ENCODE measurements around the gene EIF5AL1. TPM values are rescaled to one million over a fixed set of nuclear protein-coding genes. Genes with fewer than 3 reads are reported as not detected.
A peak's percentile ranks its signal among the peaks of the same experiment; 100 is the strongest.
"Not testable (repeated sequence)": the region's sequence is repeated elsewhere in the genome, so short reads cannot be mapped to it uniquely, and the experiment has no call there.

Gene EIF5AL1
- total and polyA plus RNA-seq, 2 of the 13 experiments (the other 11 are each of a cell fraction or from before 2014, with no cell fraction given), result 0.22 to 0.50 TPM

GRCh38 chr10:79547128-79547527, 34.8 kb downstream of the EIF5AL1 start:
- CTCF ChIA-PET (ENCODE audit: low intra/inter-chr PET ratio, low total read pairs); in situ Hi-C loops (cut with HindIII; ENCODE audit: extremely low pct_ligation_motif_present, low pct_unique_long_range_greater_than_20kb); BruUV-seq (replicated peaks): not testable (repeated sequence)

GRCh38 chr10:79547973-79548372, 35.6 kb downstream of the EIF5AL1 start:
- BruUV-seq (replicated peaks), result no TSS peak
- in situ Hi-C loops (cut with HindIII; ENCODE audit: extremely low pct_ligation_motif_present, low pct_unique_long_range_greater_than_20kb), result no loop called here
- H3K4me2 ChIP-seq (ENCODE audit: low read depth, low read length), result no peak overlapping the region
- TF ChIP-seq, protein P1, sequence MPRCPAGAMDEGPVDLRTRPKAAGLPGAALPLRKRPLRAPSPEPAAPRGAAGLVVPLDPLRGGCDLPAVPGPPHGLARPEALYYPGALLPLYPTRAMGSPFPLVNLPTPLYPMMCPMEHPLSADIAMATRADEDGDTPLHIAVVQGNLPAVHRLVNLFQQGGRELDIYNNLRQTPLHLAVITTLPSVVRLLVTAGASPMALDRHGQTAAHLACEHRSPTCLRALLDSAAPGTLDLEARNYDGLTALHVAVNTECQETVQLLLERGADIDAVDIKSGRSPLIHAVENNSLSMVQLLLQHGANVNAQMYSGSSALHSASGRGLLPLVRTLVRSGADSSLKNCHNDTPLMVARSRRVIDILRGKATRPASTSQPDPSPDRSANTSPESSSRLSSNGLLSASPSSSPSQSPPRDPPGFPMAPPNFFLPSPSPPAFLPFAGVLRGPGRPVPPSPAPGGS (CRISPR knock-in tag; IDR thresholded peaks at IDR 0.05), result no peak
- TF ChIP-seq, protein P2, sequence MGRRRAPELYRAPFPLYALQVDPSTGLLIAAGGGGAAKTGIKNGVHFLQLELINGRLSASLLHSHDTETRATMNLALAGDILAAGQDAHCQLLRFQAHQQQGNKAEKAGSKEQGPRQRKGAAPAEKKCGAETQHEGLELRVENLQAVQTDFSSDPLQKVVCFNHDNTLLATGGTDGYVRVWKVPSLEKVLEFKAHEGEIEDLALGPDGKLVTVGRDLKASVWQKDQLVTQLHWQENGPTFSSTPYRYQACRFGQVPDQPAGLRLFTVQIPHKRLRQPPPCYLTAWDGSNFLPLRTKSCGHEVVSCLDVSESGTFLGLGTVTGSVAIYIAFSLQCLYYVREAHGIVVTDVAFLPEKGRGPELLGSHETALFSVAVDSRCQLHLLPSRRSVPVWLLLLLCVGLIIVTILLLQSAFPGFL (CRISPR knock-in tag; IDR thresholded peaks at IDR 0.05), result no peak
- TF ChIP-seq ZNF232 (CRISPR knock-in tag; IDR thresholded peaks at IDR 0.05; ENCODE audit: borderline replicate concordance), result no peak
- no peak for TF ChIP-seq ZNF335 (CRISPR knock-in tag; IDR thresholded peaks at IDR 0.05)
- TF ChIP-seq DR1 (CRISPR knock-in tag; IDR thresholded peaks at IDR 0.05), result no peak
- no peak for TF ChIP-seq KDM6A (CRISPR knock-in tag; IDR thresholded peaks at IDR 0.05; ENCODE audit: low read depth)
- no peak for TF ChIP-seq TBL1XR1 (IDR thresholded peaks at IDR 0.05; ENCODE audit: borderline replicate concordance, low read length, partially characterized antibody)
- no peak for TF ChIP-seq NR2F2 (IDR thresholded peaks at IDR 0.05; ENCODE audit: borderline replicate concordance, low read depth)
- no peak for TF ChIP-seq FOXP1 (IDR thresholded peaks at IDR 0.05)
- no peak for TF ChIP-seq FOXP1 (CRISPR knock-in tag; IDR thresholded peaks at IDR 0.05)
- no peak for TF ChIP-seq NR2F1 (CRISPR knock-in tag; IDR thresholded peaks at IDR 0.05)
- no peak for TF ChIP-seq PAWR (CRISPR knock-in tag; IDR thresholded peaks at IDR 0.05; ENCODE audit: borderline replicate concordance)
- TF ChIP-seq MATR3 (CRISPR knock-in tag; IDR thresholded peaks at IDR 0.05), result no peak

More at GRCh38 chr10:79547128-79547527, 34.8 kb downstream of the EIF5AL1 start:
- POLR2A ChIA-PET; H3K9me3 ChIP-seq (ENCODE audit: low read length); H4K20me1 ChIP-seq (ENCODE audit: insufficient read depth, low read length); H3K4me3 ChIP-seq (replicated peaks in 1 of 3; ENCODE audit: insufficient read depth in 1 of 3, low read depth in 2 of 3, low read length in 3 of 3); H3K4me1 ChIP-seq (ENCODE audit: insufficient read depth, low read length); H3K9ac ChIP-seq (ENCODE audit: insufficient read depth, low read depth, low read length); FAIRE-seq; intact Hi-C loops (cut with micrococcal nuclease; ENCODE audit: unreplicated experiment); H3K27ac ChIP-seq (ENCODE audit: extremely low read length, insufficient read depth, low read length); H2AFZ ChIP-seq (ENCODE audit: low read length); H3K79me2 ChIP-seq (ENCODE audit: insufficient read depth, low read length); H3K36me3 ChIP-seq (replicated peaks in 1 of 2; ENCODE audit: control insufficient read depth in 1 of 2, insufficient read depth in 2 of 2, low read length in 2 of 2); H3K4me2 ChIP-seq (ENCODE audit: low read depth, low read length); DNase-seq (ENCODE audit: low spot score); ATAC-seq: not testable (repeated sequence)
- peak; percentile 63; the same call in 1 of the 2 replicates for TF ChIP-seq RAD51 (IDR thresholded peaks at IDR 0.05; ENCODE audit: borderline replicate concordance)
- TF ChIP-seq, protein P3, sequence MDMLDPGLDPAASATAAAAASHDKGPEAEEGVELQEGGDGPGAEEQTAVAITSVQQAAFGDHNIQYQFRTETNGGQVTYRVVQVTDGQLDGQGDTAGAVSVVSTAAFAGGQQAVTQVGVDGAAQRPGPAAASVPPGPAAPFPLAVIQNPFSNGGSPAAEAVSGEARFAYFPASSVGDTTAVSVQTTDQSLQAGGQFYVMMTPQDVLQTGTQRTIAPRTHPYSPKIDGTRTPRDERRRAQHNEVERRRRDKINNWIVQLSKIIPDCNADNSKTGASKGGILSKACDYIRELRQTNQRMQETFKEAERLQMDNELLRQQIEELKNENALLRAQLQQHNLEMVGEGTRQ (IDR thresholded peaks at IDR 0.05; ENCODE audit: low read depth, low read length), result 0 out of 2 replicates have a peak, but pooled peaks have one; percentile 21
- TF ChIP-seq, protein P3 (CRISPR knock-in tag; IDR thresholded peaks at IDR 0.05; ENCODE audit: borderline replicate concordance), result not testable (repeated sequence)
- 0% methylated on average over 2 of the region's 2 CpGs for WGBS (ENCODE audit: low lambda C conversion rate)
- H3K27me3 ChIP-seq (ENCODE audit: control insufficient read depth in 1 of 2, insufficient read depth in 2 of 2, low read length in 2 of 2), result peaks cover 2 to 13% of the 10 kb centered on the region in 2 experiments; a peak in 2 of 5 replicates

More at GRCh38 chr10:79547973-79548372, 35.6 kb downstream of the EIF5AL1 start:
- Histone ChIP-seq H4K20me1 (ENCODE audit: insufficient read depth, low read length) (no peaks in the 10 kb centered on the region), H3K27ac (ENCODE audit: extremely low read length, insufficient read depth, low read length) (no peak overlapping the region), H3K36me3 (replicated peaks in 1 of 2; ENCODE audit: control insufficient read depth in 1 of 2, insufficient read depth in 2 of 2, low read length in 2 of 2) (no peaks in the 10 kb centered on the region), H2AFZ (ENCODE audit: low read length) (no peak overlapping the region), H3K4me3 (replicated peaks in 1 of 3; ENCODE audit: insufficient read depth in 1 of 3, low read depth in 2 of 3, low read length in 3 of 3) (no peak overlapping the region), H3K9ac (ENCODE audit: insufficient read depth, low read depth, low read length) (no peak overlapping the region), H3K79me2 (ENCODE audit: insufficient read depth, low read length) (no peaks in the 10 kb centered on the region), H3K9me3 (ENCODE audit: low read length) (no peaks in the 10 kb centered on the region), H3K27me3 (ENCODE audit: control insufficient read depth in 1 of 2, insufficient read depth in 2 of 2, low read length in 2 of 2) (peaks cover 2 to 21% of the 10 kb centered on the region in 2 experiments; a peak in 2 of 5 replicates), H3K4me1 (ENCODE audit: insufficient read depth, low read length) (no peaks in the 10 kb centered on the region)
- intact Hi-C loops (cut with micrococcal nuclease; ENCODE audit: unreplicated experiment), result no loop called here
- FAIRE-seq (no peak), ATAC-seq (no peak), DNase-seq (ENCODE audit: low spot score) (no peak)
- ChIA-PET CTCF (ENCODE audit: low intra/inter-chr PET ratio, low total read pairs) (no interaction called here), POLR2A (no interaction called here)
- 3% methylated on average over 3 of the region's 3 CpGs for WGBS (ENCODE audit: low lambda C conversion rate)
